H1 (cell line): Measurements from ENCODE around the gene ANO2. TPM values are rescaled to one million over a fixed set of nuclear protein-coding genes. Genes with fewer than 3 reads are reported as not detected.

Experiments used
- CTCF ChIA-PET: fragments of 300-600 bp; sonication (Branson Sonifier 250); formaldehyde crosslinking; loops from one replicate; lab custom pipeline; 2021; ENCODE audit not compliant: partially characterized antibody; lab: Charles Lee
- POLR2A ChIA-PET: fragments of 300-600 bp; sonication (Branson Sonifier 250); formaldehyde crosslinking; loops from one replicate; lab custom pipeline; 2021; ENCODE audit warnings: inconsistent platforms; ENCODE audit not compliant: partially characterized antibody; lab: Charles Lee
- DNase-seq, 2 experiments: peaks; one replicate each; pipeline versions ENCODE4 v3.0.0 to v3.0.0-alpha.2; 2010 to 2022; ENCODE audit warnings: low spot score in 2 of 2, low read depth in 1 of 2, mixed read lengths in 1 of 2
- FAIRE-seq: peaks from 2 replicates; lab custom pipeline; 2011; peaks lifted over from hg19 to GRCh38; lab: Jason Lieb, UNC
- H2AFZ ChIP-seq: 2 replicates; pipeline ENCODE4 v1.8.1; 2012; ENCODE audit warnings: low read length, inconsistent platforms
- H2AK5ac ChIP-seq: 2 replicates; pipeline ENCODE4 v1.6.1; 2013; ENCODE audit warnings: low read depth, low read length
- H2BK120ac ChIP-seq: replicated peaks from 2 replicates; pipeline ENCODE3; 2013; ENCODE audit warnings: low read depth, low read length, inconsistent platforms
- H2BK12ac ChIP-seq: 2 replicates; pipeline ENCODE4 v1.6.1; 2013; ENCODE audit warnings: low read depth, low read length
- H2BK15ac ChIP-seq: 2 replicates; pipeline ENCODE4 v1.6.1; 2013; ENCODE audit warnings: low read length
- H2BK20ac ChIP-seq: 2 replicates; pipeline ENCODE4 v1.6.1; 2013; ENCODE audit warnings: low read length
- H2BK5ac ChIP-seq: 2 replicates; pipeline ENCODE4 v1.6.1; 2013; ENCODE audit warnings: low read depth, low read length
- H3K14ac ChIP-seq: 2 replicates; pipeline ENCODE4 v1.6.1; 2013; ENCODE audit warnings: inconsistent platforms; ENCODE audit not compliant: insufficient read length
- H3K18ac ChIP-seq: 2 replicates; pipeline ENCODE4 v1.6.1; 2013; ENCODE audit warnings: low read length; ENCODE audit errors: extremely low read depth
- H3K23ac ChIP-seq: 2 replicates; pipeline ENCODE4 v1.6.1; 2013; ENCODE audit warnings: inconsistent platforms; ENCODE audit not compliant: insufficient read length
- H3K23me2 ChIP-seq: 2 replicates; pipeline ENCODE4 v1.6.1; 2013; ENCODE audit warnings: low read depth, low read length
- H3K27ac ChIP-seq: 2 replicates; pipeline ENCODE4 v1.6.1; 2011; ENCODE audit warnings: low read depth, low read length, inconsistent platforms
- H3K27me3 ChIP-seq, 4 experiments: replicated peaks in 1 of 4; 1 replicate in 1 of 4; 2 replicates in 3 of 4; pipeline versions ENCODE4 v1.6.1 to v1.8.1; 2011 to 2013; ENCODE audit warnings: low read length in 3 of 4, mild to moderate bottlenecking in 3 of 4, inconsistent platforms in 2 of 4, mixed read lengths in 2 of 4, moderate library complexity in 1 of 4; ENCODE audit not compliant: control insufficient read depth in 3 of 4, insufficient read depth in 3 of 4; ENCODE audit errors: extremely low read depth in 1 of 4
- H3K36me3 ChIP-seq, 4 experiments: 2 replicates each; pipeline versions ENCODE4 v1.6.1 to v1.8.1; 2011 to 2013; ENCODE audit warnings: mild to moderate bottlenecking in 4 of 4, low read length in 3 of 4, moderate library complexity in 2 of 4, control low read depth in 1 of 4, inconsistent platforms in 1 of 4; ENCODE audit not compliant: insufficient read depth in 4 of 4, control insufficient read depth in 2 of 4
- H3K4ac ChIP-seq: replicated peaks from 2 replicates; pipeline ENCODE3; 2013; ENCODE audit warnings: low read length, low read depth, mixed read lengths, inconsistent platforms; ENCODE audit not compliant: insufficient read length
- H3K4me1 ChIP-seq, 4 experiments: replicated peaks in 1 of 4; 1 replicate in 1 of 4; 2 replicates in 3 of 4; pipeline versions ENCODE4 v1.6.1 to v1.8.1; 2011 to 2013; ENCODE audit warnings: low read length in 3 of 4, inconsistent platforms in 2 of 4, mixed read lengths in 1 of 4; ENCODE audit not compliant: insufficient read depth in 4 of 4, control insufficient read depth in 3 of 4
- H3K4me2 ChIP-seq, 2 experiments: 2 replicates each; pipeline versions ENCODE4 v1.6.1 to v1.8.1; 2011 to 2013; ENCODE audit warnings: low read depth in 2 of 2, low read length in 2 of 2, control low read depth in 1 of 2, inconsistent platforms in 1 of 2, mild to moderate bottlenecking in 1 of 2; ENCODE audit not compliant: insufficient read depth in 1 of 2
- H3K4me3 ChIP-seq, 4 experiments: fragments of 200-600, 300-600 bp in 1 of 4; sonication (generic), shearing (Covaris generic), sonication (Bioruptor Twin) in 1 of 4; 2 replicates each; pipeline versions ENCODE4 v1.5.1 to v1.8.1; 2011 to 2016; ENCODE audit warnings: low read length in 4 of 4, low read depth in 3 of 4, control low read depth in 2 of 4, inconsistent platforms in 2 of 4, mild to moderate bottlenecking in 2 of 4, mixed read lengths in 1 of 4, moderate library complexity in 1 of 4; ENCODE audit not compliant: insufficient read depth in 2 of 4; ENCODE audit errors: extremely low read depth in 1 of 4
- H3K56ac ChIP-seq: replicated peaks from 2 replicates; pipeline ENCODE3; 2013; ENCODE audit warnings: low read depth, mild to moderate bottlenecking, mixed read lengths, low read length, inconsistent platforms; ENCODE audit not compliant: insufficient read length
- H3K79me1 ChIP-seq: 2 replicates; pipeline ENCODE4 v1.6.1; 2013; ENCODE audit warnings: low read depth, low read length, control low read depth
- H3K79me2 ChIP-seq, 2 experiments: 2 replicates each; pipeline versions ENCODE4 v1.6.1 to v1.8.1; 2012 to 2013; ENCODE audit warnings: low read length in 2 of 2, mild to moderate bottlenecking in 2 of 2, inconsistent platforms in 1 of 2; ENCODE audit not compliant: insufficient read depth in 2 of 2, control insufficient read depth in 1 of 2
- H3K9ac ChIP-seq, 4 experiments: replicated peaks in 1 of 4; 1 replicate in 1 of 4; 2 replicates in 3 of 4; pipeline versions ENCODE4 v1.6.1 to v1.8.1; 2011 to 2013; ENCODE audit warnings: low read depth in 3 of 4, low read length in 3 of 4, control low read depth in 2 of 4, mild to moderate bottlenecking in 2 of 4, moderate library complexity in 2 of 4, inconsistent platforms in 1 of 4; ENCODE audit errors: extremely low read depth in 1 of 4
- H3K9me3 ChIP-seq, 2 experiments: 2 replicates each; pipeline versions ENCODE4 v1.6.1 to v1.8.1; 2012 to 2013; ENCODE audit warnings: mild to moderate bottlenecking in 2 of 2, moderate library complexity in 2 of 2, control low read depth in 1 of 2, inconsistent platforms in 1 of 2, low read depth in 1 of 2, low read length in 1 of 2, mixed read lengths in 1 of 2; ENCODE audit not compliant: insufficient read depth in 2 of 2
- H4K20me1 ChIP-seq, 2 experiments: replicated peaks in 1 of 2; 2 replicates each; pipeline versions ENCODE3 to v1.8.1; 2011 to 2013; ENCODE audit warnings: inconsistent platforms in 2 of 2, low read length in 2 of 2, mild to moderate bottlenecking in 1 of 2; ENCODE audit not compliant: insufficient read depth in 2 of 2, control insufficient read depth in 1 of 2
- H4K5ac ChIP-seq: 2 replicates; pipeline ENCODE4 v1.6.1; 2013; ENCODE audit warnings: low read length, low read depth, mixed read lengths, inconsistent platforms; ENCODE audit not compliant: insufficient read length
- H4K8ac ChIP-seq: 2 replicates; pipeline ENCODE4 v1.8.0; 2013; ENCODE audit warnings: mild to moderate bottlenecking, moderate library complexity, low read length, inconsistent platforms; ENCODE audit not compliant: insufficient read depth; ENCODE audit errors: extremely low read depth
- H4K91ac ChIP-seq: replicated peaks from 2 replicates; pipeline ENCODE3; 2013; ENCODE audit warnings: low read length, mixed read lengths, inconsistent platforms; ENCODE audit not compliant: insufficient read length
- BACH1 ChIP-seq: IDR thresholded peaks from 2 replicates; pipeline ENCODE4 v1.6.1; 2012; ENCODE audit warnings: low read length, improper control_type of control experiment
- CREB1 ChIP-seq: IDR thresholded peaks from 2 replicates; pipeline ENCODE4 v1.6.1; 2012; ENCODE audit warnings: inconsistent platforms
- EZH2 ChIP-seq: fragments of 200-600 bp; sonication (generic); IDR thresholded peaks from 2 replicates; pipeline ENCODE4 v1.7.1; 2012; ENCODE audit warnings: low read depth, mild to moderate bottlenecking, moderate library complexity, low read length, inconsistent platforms; ENCODE audit not compliant: severe bottlenecking
- PHF8 ChIP-seq: fragments of 200-600 bp; sonication (generic); conservative IDR thresholded peaks from 2 replicates; pipeline ENCODE4 v1.7.1; 2012; ENCODE audit warnings: low read depth, mild to moderate bottlenecking, inconsistent platforms, low read length, moderate library complexity
- RAD21 ChIP-seq, 2 experiments: IDR thresholded peaks in 1 of 2; conservative IDR thresholded peaks in 1 of 2; 2 replicates each; pipeline ENCODE4 v1.6.1; 2011; ENCODE audit warnings: low read depth in 2 of 2, low read length in 2 of 2, improper control_type of control experiment in 1 of 2, inconsistent platforms in 1 of 2, mild to moderate bottlenecking in 1 of 2, moderate library complexity in 1 of 2
- RXRA ChIP-seq: IDR thresholded peaks from 2 replicates; pipeline ENCODE4 v1.6.1; 2011; ENCODE audit warnings: low read depth, mild to moderate bottlenecking, low read length, moderate library complexity; ENCODE audit not compliant: insufficient read depth
- SP4 ChIP-seq: IDR thresholded peaks from 2 replicates; pipeline ENCODE4 v1.6.1; 2012; ENCODE audit warnings: low read length, inconsistent platforms
- SUZ12 ChIP-seq: fragments of 200-600 bp; sonication (generic); IDR thresholded peaks from 2 replicates; pipeline ENCODE4 v1.6.1; 2012; ENCODE audit warnings: mild to moderate bottlenecking, inconsistent platforms, low read length, moderate library complexity, mixed read lengths
- TAF7 ChIP-seq: optimal IDR thresholded peaks from 2 replicates; pipeline ENCODE3; 2011; ENCODE audit warnings: low read depth, mild to moderate bottlenecking, inconsistent platforms, low read length, moderate library complexity, borderline replicate concordance
- TEAD4 ChIP-seq: IDR thresholded peaks from 2 replicates; pipeline ENCODE4 v1.6.1; 2012; ENCODE audit warnings: low read depth, low read length, inconsistent platforms, mixed read lengths
- ZNF274 ChIP-seq: IDR thresholded peaks from 2 replicates; pipeline ENCODE4 v1.7.0; 2012; ENCODE audit warnings: low read length, borderline replicate concordance; ENCODE audit errors: extremely low read depth
- WGBS, 2 experiments: shearing (Covaris generic) in 1 of 2; methylation state at CpG; one replicate each; pipeline versions ENCODE4 v1.1.6 to v1.1.7; 2013 to 2015; ENCODE audit warnings: low lambda C conversion rate in 2 of 2, mixed read lengths in 2 of 2, inconsistent platforms in 1 of 2, low coverage in 1 of 2, missing lambda C conversion rate in 1 of 2; ENCODE audit not compliant: insufficient replicate concordance in 2 of 2, insufficient coverage in 1 of 2, insufficient read length in 1 of 2; ENCODE audit errors: extremely low coverage in 1 of 2, missing lambda C conversion rate in 1 of 2; 5-methylcytosine and 5-hydroxymethylcytosine counted together
- polyA plus RNA-seq, 7 experiments: library from polyadenylated mRNA; depleted of rRNA in 3 of 7; stranded (reverse) in 5 of 7; unstranded in 2 of 7; fragments of >200 nt in 5 of 7; fragments of 200-250 nt in 2 of 7; gene quantifications; 1 replicate in 5 of 7; 2 replicates in 1 of 7; 4 replicates in 1 of 7; pipeline versions ENCODE4 v1.2.1 to v1.2.3, GENCODE V29; 2011 to 2013; ENCODE audit warnings: missing spikeins in 2 of 7, mixed read lengths in 2 of 7
- total RNA-seq: library from RNA; stranded (reverse); fragmentation: NEBNext Ultra II Directional; extraction: Animal tissue kit (Norgen Biotek cat#: 25700); gene quantifications from 2 replicates; pipeline ENCODE4 v1.2.1, GENCODE V29; 2021
- TF ChIP-seq, protein P1 (sequence below): IDR thresholded peaks from 2 replicates; pipeline ENCODE4 v1.6.1; 2012; ENCODE audit warnings: inconsistent platforms

The ANO2 gene
- total and polyA plus RNA-seq, 2 of the 8 experiments (the other 6 are each of a cell fraction or from before 2014, with no cell fraction given) = 1.9 to 5.5 TPM

DNA sequence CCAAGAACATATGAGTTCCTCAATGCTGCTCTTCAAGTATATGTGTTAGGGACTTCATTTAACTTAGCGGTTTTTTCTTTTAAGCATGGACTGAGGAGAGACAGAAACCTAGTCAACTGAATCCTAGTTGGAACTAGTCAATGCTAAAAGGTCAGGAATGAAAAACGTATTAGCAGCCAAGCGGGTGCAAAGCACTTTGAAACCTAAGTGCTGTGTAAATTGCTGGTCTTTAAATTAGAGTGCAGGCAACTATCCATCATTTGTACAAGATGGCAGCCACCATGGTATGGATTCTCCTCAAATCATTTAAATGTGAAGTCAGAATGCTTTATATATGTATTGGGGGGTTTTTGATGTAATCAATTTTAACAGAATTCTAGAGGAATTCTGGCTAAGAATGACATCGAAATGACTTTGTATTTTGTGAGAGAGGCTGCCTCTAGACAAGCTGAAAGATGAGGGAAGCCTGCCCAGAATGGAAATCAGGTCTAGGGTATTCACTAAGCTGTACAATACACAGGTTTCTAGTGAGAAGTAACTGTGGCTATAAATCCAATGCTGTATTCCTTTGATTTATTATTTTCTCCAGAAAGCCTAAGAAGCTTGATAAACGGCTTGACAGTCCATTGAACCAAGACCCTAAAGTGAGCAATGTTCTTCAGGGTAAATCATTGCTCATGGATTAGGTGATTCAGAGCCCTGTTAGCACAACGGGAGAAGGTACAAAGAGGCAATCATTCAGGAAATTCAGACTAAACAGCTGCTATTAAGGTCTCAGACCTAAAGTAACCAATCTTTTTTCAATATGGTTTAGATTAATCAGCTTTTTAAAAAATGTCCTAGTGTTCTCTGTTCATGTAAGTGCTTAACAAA, 198.8 kb downstream of the ANO2 start:
- H2BK15ac ChIP-seq = no peak overlapping the region
- H3K18ac ChIP-seq = no peak overlapping the region
- no peak overlapping the region for H2AFZ ChIP-seq
- no peak for DNase-seq
- no peaks in the 10 kb centered on the region for H3K79me2 ChIP-seq
- POLR2A ChIA-PET = no interaction called here
- no peak overlapping the region for H3K23ac ChIP-seq
- H3K27ac ChIP-seq = no peak overlapping the region
- H3K23me2 ChIP-seq = no peaks in the 10 kb centered on the region
- no peak for FAIRE-seq
- H3K4ac ChIP-seq = no peak overlapping the region
- no peak overlapping the region for H3K56ac ChIP-seq
- H2BK20ac ChIP-seq = no peak overlapping the region
- no peak overlapping the region for H4K91ac ChIP-seq
- H3K36me3 ChIP-seq = no peaks in the 10 kb centered on the region
- H3K9ac ChIP-seq = no peak overlapping the region
- no peak overlapping the region for H4K5ac ChIP-seq
- CTCF ChIA-PET = interaction anchor here (0.8 to 7.7 kb wide), 33 partner anchors 8 to 578 kb away, joined by 3 to 134 read pairs (median 6); no protein-coding TSS in a partner anchor
- H4K8ac ChIP-seq = no peak overlapping the region
- H2BK5ac ChIP-seq = no peak overlapping the region
- no peaks in the 10 kb centered on the region for H3K9me3 ChIP-seq
- 85% methylated on average over 6 of the region's 6 CpGs; no CpG with 5 or more reads in 1 of the 2 experiments for WGBS, 2 experiments
- no peak overlapping the region for H2AK5ac ChIP-seq
- no peak overlapping the region for H3K4me2 ChIP-seq
- no peaks in the 10 kb centered on the region for H4K20me1 ChIP-seq
- no peak overlapping the region for H3K4me3 ChIP-seq
- no peak overlapping the region for H2BK12ac ChIP-seq
- H2BK120ac ChIP-seq = no peak overlapping the region
- H3K14ac ChIP-seq = no peak overlapping the region
- H3K27me3 ChIP-seq = no peaks in the 10 kb centered on the region
- H3K4me1 ChIP-seq = no peaks in the 10 kb centered on the region
- H3K79me1 ChIP-seq = no peaks in the 10 kb centered on the region
- TF ChIP-seq RAD21 (IDR thresholded peaks at IDR 0.05 in 1 of 2, conservative IDR thresholded peaks at IDR 0.05 in 1 of 2; ENCODE audit: low read depth in 2 of 2, low read length in 2 of 2) = no peak
- no peak for TF ChIP-seq CREB1
- TF ChIP-seq BACH1 = no peak
- no peak for TF ChIP-seq SP4
- TF ChIP-seq SUZ12 = no peak
- no peak for TF ChIP-seq TAF7
- no peak for TF ChIP-seq ZNF274
- no peak for TF ChIP-seq RXRA
- TF ChIP-seq, protein P1, sequence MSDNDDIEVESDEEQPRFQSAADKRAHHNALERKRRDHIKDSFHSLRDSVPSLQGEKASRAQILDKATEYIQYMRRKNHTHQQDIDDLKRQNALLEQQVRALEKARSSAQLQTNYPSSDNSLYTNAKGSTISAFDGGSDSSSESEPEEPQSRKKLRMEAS = no peak
- no peak for TF ChIP-seq PHF8
- TF ChIP-seq TEAD4 = no peak
- no peak for TF ChIP-seq EZH2
